ENCODE results near the gene OXA1L.
"Not testable (repeated sequence)": the region's sequence is repeated elsewhere in the genome, so short reads cannot be mapped to it uniquely, and the experiment has no call there.

Gene OXA1L

GRCh38 chr14:22747769-22748168 is 18.7 kb upstream of the OXA1L start:
- no peaks in the 10 kb centered on the region for H3K9me3 ChIP-seq (ENCODE audit: low read length)
- no peaks in the 10 kb centered on the region for H3K27me3 ChIP-seq (ENCODE audit: insufficient read depth, low read length)
- H3K4me3 ChIP-seq (ENCODE audit: low read length) = no peak overlapping the region
- H3K36me3 ChIP-seq (ENCODE audit: insufficient read depth, low read length) = no peaks in the 10 kb centered on the region
- no peaks in the 10 kb centered on the region for H3K4me1 ChIP-seq (ENCODE audit: insufficient read depth, low read length)
- no peak overlapping the region for H2AFZ ChIP-seq (ENCODE audit: low read depth, low read length)

- Histone ChIP-seq H3K4me3 (ENCODE audit: low read length) (no peak overlapping the region), H3K4me1 (ENCODE audit: insufficient read depth, low read length) (no peaks in the 10 kb centered on the region), H3K27me3 (ENCODE audit: insufficient read depth, low read length) (no peaks in the 10 kb centered on the region), H2AFZ (ENCODE audit: low read depth, low read length) (no peak overlapping the region), H3K9me3 (ENCODE audit: low read length) (no peaks in the 10 kb centered on the region), H3K36me3 (ENCODE audit: insufficient read depth, low read length) (no peaks in the 10 kb centered on the region)
Measured at GRCh38 chr14:22748206-22748605, 18.3 kb upstream of the OXA1L start.

- no peaks in the 10 kb centered on the region for H3K9me3 ChIP-seq (ENCODE audit: low read length)
- H3K4me3 ChIP-seq (ENCODE audit: low read length) = no peak overlapping the region
- H3K4me1 ChIP-seq (ENCODE audit: insufficient read depth, low read length) = no peaks in the 10 kb centered on the region
- no peaks in the 10 kb centered on the region for H3K27me3 ChIP-seq (ENCODE audit: insufficient read depth, low read length)
- H2AFZ ChIP-seq (ENCODE audit: low read depth, low read length) = no peak overlapping the region
- no peaks in the 10 kb centered on the region for H3K36me3 ChIP-seq (ENCODE audit: insufficient read depth, low read length)
Measured at GRCh38 chr14:22748631-22749068, 17.8 kb upstream of the OXA1L start.

- no peaks in the 10 kb centered on the region for H3K4me1 ChIP-seq (ENCODE audit: insufficient read depth, low read length)
- no peaks in the 10 kb centered on the region for H3K27me3 ChIP-seq (ENCODE audit: insufficient read depth, low read length)
- no peaks in the 10 kb centered on the region for H3K36me3 ChIP-seq (ENCODE audit: insufficient read depth, low read length)
- H3K9me3 ChIP-seq (ENCODE audit: low read length) = no peaks in the 10 kb centered on the region
- H2AFZ ChIP-seq (ENCODE audit: low read depth, low read length) = no peak overlapping the region
- H3K4me3 ChIP-seq (ENCODE audit: low read length) = no peak overlapping the region
Measured at GRCh38 chr14:22752422-22752821, 14.1 kb upstream of the OXA1L start.

GRCh38 chr14:22753586-22753985 is 12.9 kb upstream of the OXA1L start:
- no peak overlapping the region for H3K4me3 ChIP-seq (ENCODE audit: low read length)
- H2AFZ ChIP-seq (ENCODE audit: low read depth, low read length) = no peak overlapping the region
- no peaks in the 10 kb centered on the region for H3K4me1 ChIP-seq (ENCODE audit: insufficient read depth, low read length)
- H3K9me3 ChIP-seq (ENCODE audit: low read length) = peaks cover 2% of the 10 kb centered on the region
- H3K27me3 ChIP-seq (ENCODE audit: insufficient read depth, low read length) = no peaks in the 10 kb centered on the region
- no peaks in the 10 kb centered on the region for H3K36me3 ChIP-seq (ENCODE audit: insufficient read depth, low read length)

- not testable (repeated sequence) for H3K27me3 ChIP-seq (ENCODE audit: insufficient read depth, low read length); H3K4me3 ChIP-seq (ENCODE audit: low read length); H3K9me3 ChIP-seq (ENCODE audit: low read length); H3K36me3 ChIP-seq (ENCODE audit: insufficient read depth, low read length); H3K4me1 ChIP-seq (ENCODE audit: insufficient read depth, low read length); H2AFZ ChIP-seq (ENCODE audit: low read depth, low read length)
Measured at GRCh38 chr14:22757972-22758650, 8.4 kb upstream of the OXA1L start.

- Histone ChIP-seq H3K9me3 (ENCODE audit: low read length) (peaks cover 8% of the 10 kb centered on the region), H2AFZ (ENCODE audit: low read depth, low read length) (no peak overlapping the region), H3K4me3 (ENCODE audit: low read length) (no peak overlapping the region), H3K27me3 (ENCODE audit: insufficient read depth, low read length) (no peaks in the 10 kb centered on the region), H3K36me3 (ENCODE audit: insufficient read depth, low read length) (no peaks in the 10 kb centered on the region), H3K4me1 (ENCODE audit: insufficient read depth, low read length) (peaks cover 6% of the 10 kb centered on the region)
Measured at GRCh38 chr14:22761734-22762133, 4.8 kb upstream of the OXA1L start.

- H3K27me3 ChIP-seq (ENCODE audit: insufficient read depth, low read length) = no peaks in the 10 kb centered on the region
- H3K36me3 ChIP-seq (ENCODE audit: insufficient read depth, low read length) = peaks cover 7% of the 10 kb centered on the region
- H3K4me1 ChIP-seq (ENCODE audit: insufficient read depth, low read length) = peaks cover 18% of the 10 kb centered on the region
- peaks cover 6% of the 10 kb centered on the region for H3K9me3 ChIP-seq (ENCODE audit: low read length)
- H2AFZ ChIP-seq (ENCODE audit: low read depth, low read length) = no peak overlapping the region
- no peak overlapping the region for H3K4me3 ChIP-seq (ENCODE audit: low read length)
Measured at GRCh38 chr14:22764382-22764781, 2.1 kb upstream of the OXA1L start.

GRCh38 chr14:22767323-22767589 is 768 bp downstream of the OXA1L start:
- Histone ChIP-seq H3K36me3 (ENCODE audit: insufficient read depth, low read length) (peaks cover 31% of the 10 kb centered on the region), H3K4me1 (ENCODE audit: insufficient read depth, low read length) (peaks cover 18% of the 10 kb centered on the region), H3K27me3 (ENCODE audit: insufficient read depth, low read length) (no peaks in the 10 kb centered on the region), H2AFZ (ENCODE audit: low read depth, low read length) (peak overlapping the region; percentile 82), H3K4me3 (ENCODE audit: low read length) (peak overlapping the region; percentile 84), H3K9me3 (ENCODE audit: low read length) (peaks cover 3% of the 10 kb centered on the region)

- Histone ChIP-seq H3K9me3 (ENCODE audit: low read length) (peaks cover 3% of the 10 kb centered on the region), H3K27me3 (ENCODE audit: insufficient read depth, low read length) (no peaks in the 10 kb centered on the region), H3K4me1 (ENCODE audit: insufficient read depth, low read length) (peaks cover 18% of the 10 kb centered on the region), H3K4me3 (ENCODE audit: low read length) (no peak overlapping the region), H2AFZ (ENCODE audit: low read depth, low read length) (no peak overlapping the region), H3K36me3 (ENCODE audit: insufficient read depth, low read length) (peaks cover 46% of the 10 kb centered on the region)
Measured at GRCh38 chr14:22768947-22769346, 2.5 kb downstream of the OXA1L start.

GRCh38 chr14:22769369-22769768 is 2.9 kb downstream of the OXA1L start:
- Histone ChIP-seq H3K4me1 (ENCODE audit: insufficient read depth, low read length) (peaks cover 18% of the 10 kb centered on the region), H3K9me3 (ENCODE audit: low read length) (peaks cover 2% of the 10 kb centered on the region), H2AFZ (ENCODE audit: low read depth, low read length) (no peak overlapping the region), H3K4me3 (ENCODE audit: low read length) (no peak overlapping the region), H3K36me3 (ENCODE audit: insufficient read depth, low read length) (peaks cover 50% of the 10 kb centered on the region), H3K27me3 (ENCODE audit: insufficient read depth, low read length) (no peaks in the 10 kb centered on the region)

GRCh38 chr14:22770481-22771187 is 4.1 kb downstream of the OXA1L start:
- Histone ChIP-seq H2AFZ (ENCODE audit: low read depth, low read length) (no peak overlapping the region), H3K4me1 (ENCODE audit: insufficient read depth, low read length) (peaks cover 18% of the 10 kb centered on the region), H3K27me3 (ENCODE audit: insufficient read depth, low read length) (no peaks in the 10 kb centered on the region), H3K4me3 (ENCODE audit: low read length) (no peak overlapping the region), H3K9me3 (ENCODE audit: low read length) (no peaks in the 10 kb centered on the region), H3K36me3 (ENCODE audit: insufficient read depth, low read length) (peaks cover 50% of the 10 kb centered on the region)

- Histone ChIP-seq H3K4me1 (ENCODE audit: insufficient read depth, low read length) (peaks cover 8% of the 10 kb centered on the region), H3K27me3 (ENCODE audit: insufficient read depth, low read length) (no peaks in the 10 kb centered on the region), H3K4me3 (ENCODE audit: low read length) (no peak overlapping the region), H3K9me3 (ENCODE audit: low read length) (no peaks in the 10 kb centered on the region), H2AFZ (ENCODE audit: low read depth, low read length) (no peak overlapping the region), H3K36me3 (ENCODE audit: insufficient read depth, low read length) (peaks cover 50% of the 10 kb centered on the region)
Measured at GRCh38 chr14:22772725-22773124, 6.2 kb downstream of the OXA1L start.

Measured in neuron (in vitro differentiated cells).